ENCODE results near the gene CYB561D1.
A peak's percentile ranks its signal among the peaks of the same experiment; 100 is the strongest.

CYB561D1 gene

DNA sequence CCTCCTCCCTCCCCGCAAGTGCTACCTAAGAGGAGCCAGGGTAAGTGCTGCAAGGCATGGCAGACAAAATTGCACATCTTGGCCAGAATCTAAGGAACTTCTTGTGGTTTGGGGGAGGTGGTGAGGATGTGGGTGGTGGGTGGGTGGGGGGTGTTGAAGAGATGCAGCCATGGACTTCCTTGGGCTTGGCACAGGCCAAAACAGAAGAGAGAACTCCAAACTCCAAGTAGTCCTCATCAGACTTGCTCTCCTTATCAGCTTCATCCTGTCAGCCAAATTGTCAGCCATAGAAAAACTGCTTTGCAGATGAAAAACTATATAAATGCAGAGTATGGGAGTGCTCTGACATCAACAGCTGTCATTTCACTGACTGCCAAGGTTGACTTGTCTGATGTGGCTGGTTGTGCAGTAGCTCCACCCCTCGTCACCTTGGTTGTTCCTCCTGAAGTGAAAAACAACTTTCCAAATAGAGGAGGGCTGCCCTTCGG is 8.5 kb downstream of the CYB561D1 start:
- peak; percentile 42 for DNase-seq

DNA sequence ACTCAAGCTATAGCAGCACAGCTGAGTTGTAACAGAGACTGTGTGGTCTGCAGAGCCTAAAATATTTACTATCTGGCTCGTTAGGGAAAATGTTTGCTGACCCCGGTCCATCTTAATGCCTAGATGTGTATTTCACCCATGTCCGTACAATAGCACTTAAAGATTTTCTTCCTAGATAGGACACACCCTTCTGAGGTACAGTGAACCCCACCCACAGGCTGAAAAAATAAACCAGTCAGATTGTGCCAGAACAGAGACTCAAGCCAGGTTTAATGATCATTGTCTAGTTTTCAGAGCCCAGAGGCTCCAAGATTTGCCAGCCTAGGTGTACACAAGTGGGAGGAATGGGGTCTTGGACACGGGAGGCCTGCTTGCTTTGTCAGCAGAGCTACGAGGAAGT is 10.0 kb downstream of the CYB561D1 start:
- no peak for DNase-seq

DNA sequence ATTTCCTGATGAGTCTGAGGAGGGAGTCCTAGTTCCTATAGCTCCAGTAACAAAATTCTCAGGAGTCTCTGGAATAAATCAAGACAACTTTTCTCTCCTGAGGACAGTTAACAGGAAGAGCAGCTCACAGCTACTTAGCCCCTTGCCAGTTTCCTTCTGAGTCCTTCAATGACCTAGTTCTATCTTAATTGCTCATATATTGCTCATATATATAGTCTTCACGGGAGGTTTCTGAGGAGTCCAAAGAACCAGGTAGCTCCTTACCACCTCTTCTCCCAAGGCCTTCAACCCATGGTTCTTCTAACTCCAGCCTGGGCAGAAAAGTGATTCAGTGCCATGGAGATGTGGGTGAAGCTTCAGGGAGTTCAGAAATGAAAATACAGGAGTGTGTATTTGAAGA is 11.1 kb downstream of the CYB561D1 start:
- DNase-seq, result no peak

DNA sequence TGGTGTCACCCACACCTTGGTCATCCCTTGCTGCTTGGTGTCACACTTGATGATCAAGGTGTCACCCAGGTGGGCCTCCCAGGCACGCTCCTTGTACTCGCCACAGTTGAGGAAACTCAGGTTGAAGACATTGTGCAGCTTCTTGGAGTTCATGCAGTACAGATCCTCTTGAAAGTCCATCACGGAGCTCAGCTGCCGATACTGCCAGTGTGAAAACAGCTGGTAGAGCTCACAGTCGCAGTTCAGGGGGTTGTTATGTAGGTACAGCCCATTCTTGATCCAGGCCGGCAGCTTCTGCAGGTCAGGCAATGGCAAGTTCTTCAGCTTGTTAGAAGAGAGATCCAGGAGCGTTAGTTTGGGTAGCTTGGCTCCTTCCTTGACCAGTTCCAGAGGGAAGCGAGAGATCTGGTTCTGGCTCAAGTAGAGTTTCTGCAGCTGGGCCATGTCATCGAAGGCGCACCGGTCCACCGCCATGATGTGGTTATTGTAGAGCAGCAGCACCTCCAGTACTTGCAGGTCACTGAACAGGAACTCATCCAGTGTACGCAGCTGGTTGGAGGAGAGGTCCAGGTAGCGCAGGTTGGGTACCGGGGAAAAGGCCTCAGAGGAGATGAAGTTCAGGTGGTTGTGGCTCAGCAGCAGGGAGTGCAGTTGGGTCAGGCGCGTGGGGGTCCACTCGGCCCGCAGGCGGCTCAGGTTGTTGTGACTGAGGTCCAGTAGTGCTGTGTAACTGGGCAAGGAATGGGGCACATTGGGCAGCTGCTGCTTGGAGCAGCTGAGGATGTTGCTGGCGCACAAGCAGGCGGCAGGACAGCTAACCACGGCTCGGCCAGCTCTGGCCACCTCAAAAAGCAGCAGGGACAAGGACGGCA is 14.3 kb downstream of the CYB561D1 start:
- no peak for DNase-seq

DNA sequence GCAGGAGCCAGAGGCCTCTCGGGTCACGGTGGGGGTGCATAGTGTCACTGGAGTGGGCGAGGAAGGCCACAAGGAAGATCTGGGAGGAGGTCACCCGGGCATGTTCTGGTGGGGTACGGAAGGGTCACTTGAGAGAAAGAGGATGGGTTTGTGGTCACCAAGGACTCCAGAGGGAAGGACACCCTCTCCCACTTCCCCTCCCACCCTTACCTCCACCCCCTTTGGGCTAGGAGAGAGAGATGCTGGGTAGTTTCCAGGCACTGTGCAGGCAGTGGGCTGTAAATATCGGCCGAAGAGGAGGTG is 14.9 kb downstream of the CYB561D1 start:
- DNase-seq, result no peak

DNA sequence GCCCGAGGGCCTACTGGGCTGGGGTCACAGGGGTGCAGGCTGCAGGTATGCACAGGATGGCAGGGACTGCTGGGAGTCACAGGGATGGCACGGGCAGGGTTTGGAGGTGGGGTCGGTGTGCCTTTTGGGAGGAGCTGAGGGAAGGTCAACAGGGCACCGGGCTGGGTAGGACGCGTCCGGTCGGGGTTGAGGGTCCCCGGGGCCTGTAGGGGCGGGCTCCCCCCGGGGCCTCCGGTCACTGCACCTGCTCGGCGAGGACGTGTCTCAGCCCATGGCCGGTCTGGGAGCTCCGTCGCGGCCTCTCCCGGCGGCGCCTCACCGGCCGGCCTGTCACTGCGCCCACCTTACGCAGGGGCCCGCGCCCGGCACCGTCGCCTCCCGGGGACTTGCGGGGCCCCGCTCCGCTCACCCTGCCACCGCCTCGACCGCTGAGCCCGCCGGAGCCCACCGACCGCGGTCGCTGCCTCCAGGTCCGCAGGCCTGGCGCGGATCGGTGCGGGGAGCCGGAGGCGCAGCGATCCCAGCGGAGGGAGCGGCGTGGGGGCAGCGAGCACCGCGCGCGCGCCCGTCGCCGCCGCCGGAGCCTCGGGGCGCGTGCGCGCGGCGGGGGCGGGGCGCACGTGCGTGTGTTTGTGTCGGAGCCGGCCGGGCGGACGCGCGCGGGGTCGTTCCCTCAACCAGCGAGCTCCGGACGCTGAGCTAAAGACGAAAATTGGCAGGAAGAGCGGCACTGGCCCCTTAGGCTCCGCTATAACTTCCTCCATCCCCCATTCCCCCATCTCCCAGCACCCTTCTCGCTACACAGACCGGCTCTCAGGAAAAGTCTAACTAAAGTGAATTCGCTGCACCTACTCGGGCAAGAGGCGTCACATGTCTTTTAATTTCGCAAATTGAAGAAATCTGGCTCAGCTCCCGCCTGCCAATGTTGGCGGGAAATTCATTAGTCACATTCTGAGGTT is 15.6 kb downstream of the CYB561D1 start, which contains the start of gene AMIGO1:
AMIGO1 (minus strand) TSS at position 552 of the 959 bp plus-strand sequence. CDS start 815 bp downstream, outside the sequence.
- DNase-seq, result peak; percentile 71

DNA sequence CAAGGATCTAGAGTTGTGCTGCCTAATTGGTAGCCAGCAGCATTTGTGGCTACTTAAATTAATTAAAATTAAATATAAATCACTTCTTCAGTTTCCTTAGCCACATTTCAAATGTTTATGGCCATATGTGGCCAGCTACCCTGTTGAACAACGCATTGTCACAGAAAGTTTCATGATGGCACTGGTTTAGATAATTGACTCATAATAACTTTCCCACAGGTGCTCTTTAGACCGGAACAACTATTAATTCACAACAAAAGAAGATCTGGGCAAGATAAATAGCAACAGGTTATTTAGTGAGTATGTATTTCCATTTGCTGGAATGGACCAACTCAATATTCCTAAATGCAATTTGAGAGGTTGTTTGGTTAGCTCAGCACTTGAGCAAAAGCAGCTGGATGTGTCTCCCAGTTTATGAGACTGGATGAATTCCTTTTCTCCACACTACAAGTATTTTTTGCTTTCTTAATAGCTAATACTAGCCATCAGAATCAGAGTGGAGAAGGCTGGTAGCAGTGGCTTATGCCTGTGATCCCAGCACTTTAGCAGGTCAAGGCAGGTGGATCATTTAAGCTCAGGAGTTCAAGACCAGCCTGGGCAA is 19.3 kb downstream of the CYB561D1 start:
- no peak for DNase-seq

DNA sequence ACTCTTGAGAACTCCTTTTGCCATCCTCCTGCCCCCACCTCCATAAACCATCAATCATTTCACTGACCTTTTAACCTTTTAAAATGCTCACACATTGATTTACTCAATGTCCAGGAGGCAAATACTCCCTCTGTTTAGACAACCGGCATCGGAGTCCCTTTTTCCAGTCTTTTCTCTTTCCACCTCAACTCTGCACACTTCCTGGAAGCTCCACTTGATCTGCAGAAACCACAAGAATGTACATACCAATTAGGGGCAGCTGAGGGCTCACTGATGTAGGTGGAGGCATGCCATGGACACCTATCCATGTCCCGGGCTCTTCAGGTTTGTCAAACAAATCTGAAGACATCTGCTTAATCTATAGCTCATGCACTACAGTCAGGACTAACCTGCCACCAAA is 21.0 kb downstream of the CYB561D1 start:
- DNase-seq, result no peak

DNA sequence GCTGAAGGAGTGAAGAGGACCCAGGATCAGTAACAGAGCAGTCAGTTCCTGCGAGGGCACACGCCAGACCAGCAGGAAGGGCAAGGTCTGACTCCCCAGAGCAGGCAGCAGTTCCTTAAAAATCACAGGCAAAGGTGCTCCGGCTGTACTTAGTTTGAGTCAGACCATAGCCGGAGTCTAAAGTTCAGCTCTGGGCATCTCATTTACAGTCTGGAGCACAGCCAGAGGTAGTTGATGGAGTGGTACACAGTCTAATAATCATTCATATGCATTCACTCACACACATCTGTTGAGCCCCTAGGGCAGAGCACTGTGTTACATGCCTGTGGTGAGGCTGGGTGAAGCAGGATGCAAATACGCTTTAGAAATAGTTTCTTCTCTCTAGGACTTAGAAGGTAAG is 23.0 kb downstream of the CYB561D1 start:
- DNase-seq, result no peak

DNA sequence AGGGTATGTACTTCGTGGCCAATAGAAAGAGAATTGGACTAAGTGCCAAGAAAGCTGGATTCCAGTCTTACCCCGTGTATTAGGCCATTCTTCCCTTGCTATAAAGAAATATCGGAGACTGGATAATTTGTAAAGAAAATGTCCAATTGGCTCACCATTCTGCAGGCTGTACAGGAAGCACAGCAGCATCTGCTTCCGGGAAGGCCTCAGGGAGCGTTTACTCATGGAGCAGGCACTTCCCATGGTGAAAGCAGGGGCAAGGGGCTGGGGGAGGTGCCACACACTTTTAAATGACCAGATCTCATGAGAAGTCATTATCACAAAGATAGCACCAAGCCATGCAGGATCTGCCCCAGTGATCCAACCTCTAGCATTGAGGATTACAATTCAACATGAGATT is 23.4 kb downstream of the CYB561D1 start:
- no peak for DNase-seq

DNA sequence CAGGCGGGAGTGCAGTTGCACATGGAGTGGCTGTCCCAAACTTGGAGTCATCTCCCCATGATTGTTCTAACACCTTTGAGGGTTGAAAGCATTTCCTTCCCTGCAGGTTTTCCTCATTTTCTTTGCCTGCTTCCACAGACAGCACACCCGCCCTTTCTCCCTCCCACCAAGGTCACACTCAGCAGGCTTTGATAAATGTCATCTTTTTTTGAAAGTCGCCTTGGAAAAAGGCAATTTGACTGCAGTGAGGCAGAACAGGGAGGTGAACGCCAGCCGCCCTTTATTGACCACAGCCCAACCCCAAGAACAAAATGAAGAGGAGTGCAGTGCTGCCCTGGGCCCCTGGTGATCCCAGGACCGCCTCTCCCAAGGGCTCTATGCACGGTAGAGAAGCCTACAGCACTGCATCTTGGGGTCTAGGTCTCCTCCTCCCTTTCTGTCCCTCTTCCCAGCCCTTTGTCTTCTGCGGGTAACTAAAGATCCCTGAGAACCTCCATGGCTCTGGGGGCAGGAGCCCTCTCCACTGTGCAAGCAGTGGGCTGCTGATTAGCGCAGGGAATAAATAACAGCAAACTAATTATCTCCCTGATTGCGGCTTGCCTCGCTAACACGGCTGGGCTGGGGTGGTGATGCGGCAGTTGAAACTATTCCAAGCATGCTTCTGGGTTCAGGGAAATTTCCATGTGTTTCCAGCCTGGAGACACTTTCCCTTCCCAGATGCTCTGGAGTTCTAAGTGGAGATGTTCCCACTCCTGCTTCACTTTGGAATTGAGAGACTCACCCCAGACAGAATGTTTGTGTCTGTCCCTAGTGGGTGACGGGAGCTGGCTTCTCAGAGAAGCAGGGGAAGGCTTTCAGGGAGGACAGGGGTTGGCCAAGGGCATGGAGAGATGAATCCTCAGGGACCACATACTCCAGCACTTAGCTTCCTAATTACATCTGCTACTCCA is 27.4 kb downstream of the CYB561D1 start:
- DNase-seq, result no peak

DNA sequence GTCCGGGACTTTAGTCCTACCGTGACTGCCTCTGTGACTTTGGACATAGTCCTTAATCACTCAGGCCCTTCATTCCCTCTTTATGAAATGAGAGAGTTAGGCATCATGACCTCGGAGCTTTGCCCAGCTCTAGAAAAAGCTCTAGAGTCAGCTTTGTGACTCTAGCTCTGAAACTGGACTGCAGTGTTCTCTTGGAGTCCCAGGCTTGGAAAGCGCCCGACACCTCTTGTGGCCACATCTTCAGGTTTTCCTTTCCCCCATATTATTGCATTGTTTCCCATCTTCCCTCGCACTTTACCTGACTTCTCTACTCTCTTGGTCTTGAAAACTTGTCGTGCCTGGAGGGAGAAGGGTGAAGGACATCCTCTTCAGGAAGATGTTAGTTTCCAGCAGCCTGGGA is 28.1 kb downstream of the CYB561D1 start:
- no peak for DNase-seq

DNA sequence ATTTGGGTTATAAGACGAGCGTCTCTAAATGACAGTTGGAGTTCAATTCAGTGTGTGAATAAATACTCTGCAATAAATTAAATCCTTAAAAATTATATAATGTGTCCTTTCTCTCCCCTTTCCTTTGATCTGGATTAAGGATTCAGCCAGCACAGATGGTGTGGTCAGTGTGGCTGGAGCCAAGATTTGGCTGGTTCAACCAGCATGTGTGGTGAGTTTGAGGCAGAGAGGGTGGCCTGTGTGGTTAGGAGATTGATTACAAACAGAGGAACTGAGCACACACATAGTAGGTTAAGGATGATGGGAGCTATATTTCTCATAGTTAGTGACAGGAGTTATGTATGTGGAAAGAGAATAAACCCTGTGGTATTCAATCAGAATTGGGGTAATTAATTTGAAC is 29.8 kb downstream of the CYB561D1 start:
- DNase-seq, result no peak

DNA sequence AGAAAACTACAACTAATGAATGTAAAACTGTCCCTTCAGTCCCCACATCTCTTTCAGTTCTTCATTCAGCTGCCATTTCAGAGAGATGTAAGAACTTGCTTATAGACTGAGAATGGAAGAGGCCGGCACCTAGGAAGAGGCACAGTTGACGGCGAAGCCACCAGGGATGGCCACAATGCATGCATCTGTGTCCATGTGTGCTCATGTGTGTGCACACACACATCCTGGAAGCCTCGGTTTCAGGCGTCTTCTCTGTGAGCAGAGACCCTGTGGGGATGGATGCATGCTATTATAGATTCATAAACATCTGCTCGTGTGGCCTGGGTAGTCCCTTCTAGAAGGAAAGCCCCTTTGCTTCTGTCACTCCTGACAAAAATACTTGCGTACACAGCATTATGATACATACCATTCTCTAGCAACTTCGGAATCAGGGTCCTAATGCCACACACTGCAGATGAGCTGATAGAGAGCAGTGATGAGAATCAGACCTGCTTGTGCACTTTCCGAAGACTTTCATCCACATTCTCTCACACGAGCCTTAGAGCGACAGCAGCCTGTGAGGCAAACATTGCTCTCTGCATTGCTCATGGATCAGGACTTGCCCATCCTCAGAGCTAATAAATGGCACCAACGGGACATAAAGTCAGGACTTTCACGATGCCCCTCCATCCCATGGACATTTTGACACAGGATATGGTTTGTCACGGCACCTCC is 33.4 kb downstream of the CYB561D1 start:
- no peak for DNase-seq

DNA sequence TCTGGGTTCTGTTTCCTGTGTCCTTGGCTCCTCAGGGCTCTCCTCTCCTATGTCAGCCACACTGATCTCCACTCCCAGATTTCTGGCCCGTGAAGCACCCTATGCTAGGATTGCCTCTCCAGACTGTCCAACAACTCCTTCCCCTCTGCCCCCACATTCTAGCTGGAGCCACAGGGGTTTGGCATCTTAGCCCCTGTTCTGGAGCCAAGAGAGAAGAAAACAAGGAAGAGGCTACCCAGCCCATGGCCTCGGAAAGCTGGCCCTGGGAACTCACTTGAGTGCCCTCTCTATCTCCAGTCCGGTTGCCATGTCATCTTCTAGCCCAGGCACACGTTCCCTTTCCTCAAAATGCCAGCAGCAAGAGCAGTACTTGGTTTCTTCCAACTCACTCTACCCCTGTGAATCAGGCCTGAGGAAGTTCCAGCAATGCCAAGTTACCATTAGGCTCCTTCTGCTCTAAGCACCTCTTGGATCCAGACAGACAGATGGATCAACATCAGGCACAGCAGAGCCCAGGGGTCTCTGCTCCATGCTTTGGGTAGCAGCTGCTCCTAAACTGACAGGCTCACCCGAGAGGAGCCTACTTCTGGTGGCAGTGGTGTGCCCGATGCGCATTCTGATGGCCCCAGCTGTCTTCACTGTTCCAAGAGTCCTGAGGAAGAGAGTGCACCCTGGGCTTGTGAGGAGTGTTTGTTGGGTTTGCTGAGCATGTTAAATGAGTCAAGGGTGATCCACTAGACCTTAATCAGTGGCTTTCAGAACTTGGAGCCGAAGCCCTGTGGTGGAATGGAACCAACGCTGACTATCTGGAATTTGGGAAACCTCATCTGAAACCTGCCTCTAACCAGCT is 34.2 kb downstream of the CYB561D1 start:
- DNase-seq, result no peak

DNA sequence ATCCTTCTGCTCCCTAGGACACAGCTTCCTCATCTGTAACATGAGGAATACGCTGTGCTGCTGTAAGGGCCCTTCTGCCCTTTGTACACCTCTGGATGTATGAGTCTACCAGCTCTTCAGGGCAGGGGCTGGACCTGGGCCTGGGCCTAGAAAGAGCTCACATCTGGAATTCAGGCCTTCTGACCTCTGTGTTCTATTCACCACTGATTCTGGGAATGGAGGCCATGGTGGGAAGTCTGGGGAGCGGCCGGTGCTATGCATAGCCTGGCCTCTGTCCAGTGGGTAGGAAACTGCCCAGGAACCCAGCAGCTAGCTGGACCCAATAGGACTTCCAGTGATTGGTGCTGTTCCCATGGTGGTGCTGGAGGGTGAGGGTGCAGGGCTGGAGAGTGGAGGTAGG is 34.8 kb downstream of the CYB561D1 start:
- DNase-seq, result no peak

DNA sequence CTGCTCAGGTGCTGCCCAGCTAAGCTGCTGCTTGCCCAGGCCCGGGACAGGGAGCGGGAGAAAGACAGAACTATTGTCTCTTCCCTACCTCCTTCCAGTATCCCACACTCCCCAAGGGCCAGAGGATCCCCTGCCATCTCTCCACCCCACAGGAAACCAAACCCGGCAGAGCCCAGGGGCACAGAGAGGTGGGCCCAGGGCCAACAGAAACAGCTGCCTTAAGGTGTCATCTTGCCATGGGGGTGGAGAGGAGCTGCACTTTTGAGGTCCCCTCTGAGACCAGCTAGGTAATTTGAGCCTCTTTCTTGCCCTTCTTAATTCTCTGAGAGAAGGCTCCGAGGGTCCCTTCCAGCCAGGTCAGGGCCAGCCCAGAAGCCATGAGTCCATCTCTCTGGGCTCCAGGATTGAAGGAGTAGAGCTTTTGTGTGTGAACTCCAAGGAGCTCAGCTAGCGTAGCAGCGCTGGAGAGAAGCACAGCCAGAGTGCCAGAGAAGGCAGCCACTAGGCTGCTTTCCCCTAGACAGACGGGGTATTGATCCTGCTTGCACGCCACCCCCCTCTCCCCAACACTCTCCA is 36.1 kb downstream of the CYB561D1 start:
- DNase-seq, result no peak

DNA sequence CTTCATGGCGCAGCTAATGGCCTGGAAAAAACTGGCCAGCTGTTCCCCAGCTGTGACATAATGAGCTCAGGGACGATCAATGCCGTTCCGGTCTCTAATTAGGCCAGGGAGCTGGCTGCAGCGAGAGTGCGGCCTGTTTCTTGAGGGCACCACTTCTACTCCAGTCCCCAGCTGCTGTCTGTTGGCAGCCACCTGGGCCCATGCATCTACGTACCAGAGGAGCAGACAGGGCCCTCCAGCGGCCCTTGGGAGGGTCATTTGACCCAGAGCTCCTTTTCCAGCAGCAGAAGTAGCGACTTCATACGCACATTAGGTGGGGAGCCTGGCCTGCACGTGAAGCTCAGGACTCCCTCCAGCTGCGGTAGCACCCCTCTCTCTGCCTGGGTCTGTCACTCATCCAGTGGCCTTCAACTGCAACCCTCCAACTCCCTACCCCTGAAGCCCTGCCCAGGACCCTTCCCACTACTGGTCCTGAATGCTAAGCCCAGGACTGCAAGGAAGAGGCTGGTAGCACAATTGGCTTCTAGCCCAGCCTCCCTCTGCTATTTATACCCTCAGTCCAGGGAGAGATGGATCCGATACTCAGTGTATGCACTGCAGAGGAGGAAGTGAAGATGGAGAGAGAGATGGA is 36.7 kb downstream of the CYB561D1 start:
- DNase-seq, result no peak

DNA sequence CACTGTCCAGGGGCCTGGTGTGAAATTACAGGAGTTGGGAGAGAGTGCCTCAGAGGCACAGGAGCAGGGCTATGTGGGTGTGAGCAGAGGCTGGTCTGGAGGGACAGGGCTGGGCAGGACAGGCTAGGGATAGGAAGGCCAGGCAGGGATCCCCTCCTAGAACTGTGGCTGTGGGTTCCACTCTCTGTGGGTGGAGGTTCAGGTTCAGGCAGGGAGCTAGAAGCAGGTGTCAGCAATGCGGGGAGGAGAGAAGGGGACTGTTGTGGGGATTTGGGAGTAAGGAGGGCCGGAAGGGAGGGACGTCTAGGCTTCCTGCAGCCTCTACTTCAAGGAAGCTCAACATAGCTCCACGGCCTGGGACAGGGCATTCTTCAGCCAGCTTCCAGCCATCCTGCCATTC is 37.5 kb downstream of the CYB561D1 start:
- no peak for DNase-seq

Data from activated CD4-positive, alpha-beta T cell treated with anti-CD3 and anti-CD28 coated beads for 48 hours (primary cell).